HepG2 (cell line): Measurements from ENCODE around the gene ACSM2B. TPM values are rescaled to one million over a fixed set of nuclear protein-coding genes. Genes with fewer than 3 reads are reported as not detected.

Source experiments
- CC2D1A ChIP-seq: sonication (generic); formaldehyde crosslinking; IDR thresholded peaks from 2 replicates; pipeline ENCODE4 v1.8.1; 2023; ENCODE audit warnings: mild to moderate bottlenecking, missing genetic modification reagents
- ETV5 ChIP-seq: IDR thresholded peaks from 2 replicates; pipeline ENCODE4 v1.6.1; 2018; ENCODE audit warnings: missing biosample characterization, missing genetic modification reagents, inconsistent platforms, borderline replicate concordance
- FLYWCH1 ChIP-seq: sonication (generic); formaldehyde crosslinking; IDR thresholded peaks from 2 replicates; pipeline ENCODE4 v1.8.1; 2023; ENCODE audit warnings: mild to moderate bottlenecking, missing genetic modification reagents
- FOXO1 ChIP-seq: sonication (generic); formaldehyde crosslinking; IDR thresholded peaks from 2 replicates; pipeline ENCODE4 v1.4.0; 2020; ENCODE audit warnings: missing genetic modification reagents
- GABPA ChIP-seq, 2 experiments: IDR thresholded peaks; 2 replicates each; pipeline ENCODE4 v1.6.1; 2011 to 2016; ENCODE audit warnings: low read depth in 2 of 2, low read length in 1 of 2, missing biosample characterization in 1 of 2, missing genetic modification characterization in 1 of 2
- KAT2B ChIP-seq: fragments of 150-350 bp; IDR thresholded peaks from 2 replicates; pipeline ENCODE4 v1.6.1; 2014; ENCODE audit warnings: low read depth, low read length, borderline replicate concordance
- KDM3A ChIP-seq: IDR thresholded peaks from 2 replicates; pipeline ENCODE4 v1.6.1; 2018; ENCODE audit warnings: low read depth, missing compliant biosample characterization
- NR2F1 ChIP-seq, 2 experiments: fragments of 450-650 bp in 1 of 2; formaldehyde crosslinking in 1 of 2; IDR thresholded peaks; 2 replicates each; pipeline versions ENCODE4 v1.5.0 to v1.6.1; 2016 to 2020; ENCODE audit warnings: mild to moderate bottlenecking in 1 of 2, missing compliant biosample characterization in 1 of 2, missing genetic modification reagents in 1 of 2, moderate library complexity in 1 of 2
- REXO4 ChIP-seq: sonication (generic); formaldehyde crosslinking; IDR thresholded peaks from 2 replicates; pipeline ENCODE4 v1.8.0; 2022; ENCODE audit warnings: missing genetic modification reagents, mild to moderate bottlenecking, borderline replicate concordance
- SSRP1 ChIP-seq: IDR thresholded peaks from 2 replicates; pipeline ENCODE4 v1.6.1; 2016; ENCODE audit warnings: control low read depth
- TBX2 ChIP-seq: sonication (generic); formaldehyde crosslinking; IDR thresholded peaks from 2 replicates; pipeline ENCODE4 v1.5.0; 2020; ENCODE audit warnings: missing genetic modification reagents, mild to moderate bottlenecking, borderline replicate concordance
- XBP1 ChIP-seq: sonication (generic); formaldehyde crosslinking; IDR thresholded peaks from 2 replicates; pipeline ENCODE4 v1.5.0; 2020; ENCODE audit warnings: missing genetic modification reagents
- ZFP36L1 ChIP-seq: sonication (generic); formaldehyde crosslinking; IDR thresholded peaks from 2 replicates; pipeline ENCODE4 v1.8.0; 2022; ENCODE audit warnings: mild to moderate bottlenecking, missing genetic modification reagents, moderate library complexity
- ZFP82 ChIP-seq: sonication (generic); formaldehyde crosslinking; IDR thresholded peaks from 2 replicates; pipeline ENCODE4 v1.5.1; 2020; ENCODE audit warnings: mild to moderate bottlenecking, missing genetic modification reagents, borderline replicate concordance
- ZNF10 ChIP-seq: sonication (generic); formaldehyde crosslinking; IDR thresholded peaks from 2 replicates; pipeline ENCODE4 v1.4.0; 2020; ENCODE audit warnings: mild to moderate bottlenecking, low read depth, missing genetic modification reagents, borderline replicate concordance
- ZNF225 ChIP-seq: sonication (generic); formaldehyde crosslinking; IDR thresholded peaks from 2 replicates; pipeline ENCODE4 v1.4.0; 2020; ENCODE audit warnings: mild to moderate bottlenecking, missing genetic modification reagents
- ZNF678 ChIP-seq: sonication (generic); formaldehyde crosslinking; IDR thresholded peaks from 2 replicates; pipeline ENCODE4 v1.4.0; 2020; ENCODE audit warnings: mild to moderate bottlenecking, missing genetic modification reagents
- ZNF782 ChIP-seq: sonication (generic); formaldehyde crosslinking; IDR thresholded peaks from 2 replicates; pipeline ENCODE4 v1.4.0; 2020; ENCODE audit warnings: missing genetic modification reagents, mild to moderate bottlenecking, borderline replicate concordance
- polyA plus RNA-seq, 8 experiments: library from polyadenylated mRNA; depleted of rRNA in 3 of 8; stranded (reverse) in 7 of 8; unstranded in 1 of 8; fragments of >200 nt; fragmentation: Illumina TruSeq in 4 of 8; extraction: Trizol in 4 of 8; gene quantifications; 2 replicates each; pipeline versions ENCODE4 v1.2.1 to v1.2.3, GENCODE V29; 2011 to 2016; ENCODE audit warnings: low read depth in 4 of 8, missing spikeins in 1 of 8, mixed read lengths in 1 of 8; ENCODE audit not compliant: insufficient read depth in 1 of 8
- total RNA-seq, 5 experiments: library from RNA; depleted of rRNA; stranded (reverse); fragments of >200 nt; fragmentation: Illumina TruSeq; extraction: Trizol; gene quantifications; 2 replicates each; pipeline ENCODE4 v1.2.3, GENCODE V29; 2016; ENCODE audit warnings: low read depth in 1 of 5
- TF ChIP-seq, protein P1 (sequence below): sonication (generic); formaldehyde crosslinking; IDR thresholded peaks from 2 replicates; pipeline ENCODE4 v1.4.0; 2020; ENCODE audit warnings: mild to moderate bottlenecking, low read depth, missing genetic modification reagents
- TF ChIP-seq, protein P2 (sequence below): sonication (generic); IDR thresholded peaks from 2 replicates; pipeline ENCODE4 v1.6.1; 2016; ENCODE audit warnings: low read depth, borderline replicate concordance
- TF ChIP-seq, protein P3 (sequence below): sonication (generic); formaldehyde crosslinking; IDR thresholded peaks from 2 replicates; pipeline ENCODE4 v1.4.0; 2020; ENCODE audit warnings: mild to moderate bottlenecking, missing genetic modification reagents
- TF ChIP-seq, protein P4 (sequence below): IDR thresholded peaks from 2 replicates; pipeline ENCODE4 v1.6.1; 2016; ENCODE audit warnings: missing genetic modification reagents, missing compliant biosample characterization
- TF ChIP-seq, protein P5 (sequence below): sonication (generic); formaldehyde crosslinking; IDR thresholded peaks from 2 replicates; pipeline ENCODE4 v1.4.0; 2020; ENCODE audit warnings: missing genetic modification reagents, borderline replicate concordance

ACSM2B gene
- total and polyA plus RNA-seq, 2 of the 13 experiments (the other 11 are each of a cell fraction or from before 2014, with no cell fraction given): 22.9 to 34.0 TPM

DNA sequence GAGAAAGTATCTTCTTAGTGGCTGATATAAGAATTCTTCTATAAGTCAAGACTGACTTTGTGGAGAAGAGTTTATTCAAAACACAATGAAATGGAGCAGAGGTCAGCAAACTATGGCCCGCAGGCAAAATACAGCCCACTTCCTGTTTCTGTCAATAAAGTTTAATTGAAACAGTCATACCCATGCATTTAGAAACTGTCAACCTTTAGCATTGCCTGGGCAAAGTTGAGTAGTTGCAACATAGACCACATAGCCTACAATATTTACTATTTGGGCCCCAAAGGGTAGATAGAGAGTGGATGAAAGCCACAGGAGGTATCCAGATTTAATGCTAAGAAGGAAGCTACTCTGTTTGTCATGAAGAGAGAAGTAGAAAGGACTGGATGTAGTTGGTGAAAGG is 38.0 kb downstream of the ACSM2B start (continued):
- TF ChIP-seq NR2F1 (CRISPR knock-in tag; IDR thresholded peaks at IDR 0.05): peak in 1 of 2 experiments; percentile 42; a peak in 3 of 4 replicates
- no peak for TF ChIP-seq XBP1 (CRISPR knock-in tag)
- no peak for TF ChIP-seq ZNF678 (CRISPR knock-in tag)
- TF ChIP-seq, protein P1, sequence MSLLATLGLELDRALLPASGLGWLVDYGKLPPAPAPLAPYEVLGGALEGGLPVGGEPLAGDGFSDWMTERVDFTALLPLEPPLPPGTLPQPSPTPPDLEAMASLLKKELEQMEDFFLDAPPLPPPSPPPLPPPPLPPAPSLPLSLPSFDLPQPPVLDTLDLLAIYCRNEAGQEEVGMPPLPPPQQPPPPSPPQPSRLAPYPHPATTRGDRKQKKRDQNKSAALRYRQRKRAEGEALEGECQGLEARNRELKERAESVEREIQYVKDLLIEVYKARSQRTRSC (CRISPR knock-in tag): no peak
- TF ChIP-seq TBX2: no peak
- peak; percentile 39; the same call in 1 of the 2 replicates for TF ChIP-seq FOXO1 (CRISPR knock-in tag)
- no peak for TF ChIP-seq ZFP36L1 (CRISPR knock-in tag)
- TF ChIP-seq CC2D1A: no peak
- no peak for TF ChIP-seq KAT2B
- no peak for TF ChIP-seq ZNF782 (CRISPR knock-in tag)
- TF ChIP-seq, protein P2, sequence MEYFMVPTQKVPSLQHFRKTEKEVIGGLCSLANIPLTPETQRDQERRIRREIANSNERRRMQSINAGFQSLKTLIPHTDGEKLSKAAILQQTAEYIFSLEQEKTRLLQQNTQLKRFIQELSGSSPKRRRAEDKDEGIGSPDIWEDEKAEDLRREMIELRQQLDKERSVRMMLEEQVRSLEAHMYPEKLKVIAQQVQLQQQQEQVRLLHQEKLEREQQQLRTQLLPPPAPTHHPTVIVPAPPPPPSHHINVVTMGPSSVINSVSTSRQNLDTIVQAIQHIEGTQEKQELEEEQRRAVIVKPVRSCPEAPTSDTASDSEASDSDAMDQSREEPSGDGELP: 0 out of 2 replicates have a peak, but pooled peaks have one; percentile 12
- TF ChIP-seq GABPA (IDR thresholded peaks at IDR 0.05; ENCODE audit: low read depth, low read length): no peak
- TF ChIP-seq GABPA (CRISPR knock-in tag; IDR thresholded peaks at IDR 0.05; ENCODE audit: low read depth): peak; percentile 72
- TF ChIP-seq, protein P3, sequence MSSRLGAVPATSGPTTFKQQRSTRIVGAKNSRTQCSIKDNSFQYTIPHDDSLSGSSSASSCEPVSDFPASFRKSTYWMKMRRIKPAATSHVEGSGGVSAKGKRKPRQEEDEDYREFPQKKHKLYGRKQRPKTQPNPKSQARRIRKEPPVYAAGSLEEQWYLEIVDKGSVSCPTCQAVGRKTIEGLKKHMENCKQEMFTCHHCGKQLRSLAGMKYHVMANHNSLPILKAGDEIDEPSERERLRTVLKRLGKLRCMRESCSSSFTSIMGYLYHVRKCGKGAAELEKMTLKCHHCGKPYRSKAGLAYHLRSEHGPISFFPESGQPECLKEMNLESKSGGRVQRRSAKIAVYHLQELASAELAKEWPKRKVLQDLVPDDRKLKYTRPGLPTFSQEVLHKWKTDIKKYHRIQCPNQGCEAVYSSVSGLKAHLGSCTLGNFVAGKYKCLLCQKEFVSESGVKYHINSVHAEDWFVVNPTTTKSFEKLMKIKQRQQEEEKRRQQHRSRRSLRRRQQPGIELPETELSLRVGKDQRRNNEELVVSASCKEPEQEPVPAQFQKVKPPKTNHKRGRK (CRISPR knock-in tag): no peak
- no peak for TF ChIP-seq ZNF225 (CRISPR knock-in tag)
- TF ChIP-seq SSRP1: no peak
- no peak for TF ChIP-seq FLYWCH1 (CRISPR knock-in tag)
- peak; percentile 71 for TF ChIP-seq ETV5
- no peak for TF ChIP-seq ZNF10
- TF ChIP-seq, protein P4, sequence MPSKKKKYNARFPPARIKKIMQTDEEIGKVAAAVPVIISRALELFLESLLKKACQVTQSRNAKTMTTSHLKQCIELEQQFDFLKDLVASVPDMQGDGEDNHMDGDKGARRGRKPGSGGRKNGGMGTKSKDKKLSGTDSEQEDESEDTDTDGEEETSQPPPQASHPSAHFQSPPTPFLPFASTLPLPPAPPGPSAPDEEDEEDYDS (CRISPR knock-in tag): no peak
- TF ChIP-seq, protein P5, sequence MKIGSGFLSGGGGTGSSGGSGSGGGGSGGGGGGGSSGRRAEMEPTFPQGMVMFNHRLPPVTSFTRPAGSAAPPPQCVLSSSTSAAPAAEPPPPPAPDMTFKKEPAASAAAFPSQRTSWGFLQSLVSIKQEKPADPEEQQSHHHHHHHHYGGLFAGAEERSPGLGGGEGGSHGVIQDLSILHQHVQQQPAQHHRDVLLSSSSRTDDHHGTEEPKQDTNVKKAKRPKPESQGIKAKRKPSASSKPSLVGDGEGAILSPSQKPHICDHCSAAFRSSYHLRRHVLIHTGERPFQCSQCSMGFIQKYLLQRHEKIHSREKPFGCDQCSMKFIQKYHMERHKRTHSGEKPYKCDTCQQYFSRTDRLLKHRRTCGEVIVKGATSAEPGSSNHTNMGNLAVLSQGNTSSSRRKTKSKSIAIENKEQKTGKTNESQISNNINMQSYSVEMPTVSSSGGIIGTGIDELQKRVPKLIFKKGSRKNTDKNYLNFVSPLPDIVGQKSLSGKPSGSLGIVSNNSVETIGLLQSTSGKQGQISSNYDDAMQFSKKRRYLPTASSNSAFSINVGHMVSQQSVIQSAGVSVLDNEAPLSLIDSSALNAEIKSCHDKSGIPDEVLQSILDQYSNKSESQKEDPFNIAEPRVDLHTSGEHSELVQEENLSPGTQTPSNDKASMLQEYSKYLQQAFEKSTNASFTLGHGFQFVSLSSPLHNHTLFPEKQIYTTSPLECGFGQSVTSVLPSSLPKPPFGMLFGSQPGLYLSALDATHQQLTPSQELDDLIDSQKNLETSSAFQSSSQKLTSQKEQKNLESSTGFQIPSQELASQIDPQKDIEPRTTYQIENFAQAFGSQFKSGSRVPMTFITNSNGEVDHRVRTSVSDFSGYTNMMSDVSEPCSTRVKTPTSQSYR (CRISPR knock-in tag): peak; percentile 28; the same call in 1 of the 2 replicates
- no peak for TF ChIP-seq KDM3A
- no peak for TF ChIP-seq ZFP82 (CRISPR knock-in tag)
- TF ChIP-seq REXO4 (CRISPR knock-in tag): no peak
